BE2C (cell line): ENCODE measurements around the gene SOD2.
"Not testable (repeated sequence)": the region's sequence is repeated elsewhere in the genome, so short reads cannot be mapped to it uniquely, and the experiment has no call there.

Experiments
- DNase-seq: peaks from one replicate; pipeline ENCODE4 v3.0.0-alpha.2; 2020
- H3K27me3 ChIP-seq: fragments of 250-450 bp; sonication (Bioruptor Pico); 2 replicates; pipeline ENCODE4 v1.5.1; 2020; ENCODE audit warnings: mild to moderate bottlenecking
- H3K36me3 ChIP-seq: fragments of 250-450 bp; sonication (Bioruptor Pico); 2 replicates; pipeline ENCODE4 v1.5.1; 2020; ENCODE audit warnings: mild to moderate bottlenecking
- H3K4me1 ChIP-seq: fragments of 250-450 bp; sonication (Bioruptor Pico); 2 replicates; pipeline ENCODE4 v1.5.1; 2020
- H3K4me3 ChIP-seq: 2 replicates; pipeline ENCODE4 v1.5.1; 2011; ENCODE audit warnings: low read depth, low read length
- H3K9me3 ChIP-seq: fragments of 250-450 bp; sonication (Bioruptor Pico); 2 replicates; pipeline ENCODE4 v1.5.1; 2020
- CTCF ChIP-seq: IDR thresholded peaks from 2 replicates; pipeline ENCODE4 v1.5.1; 2012; ENCODE audit warnings: mild to moderate bottlenecking, low read depth, low read length

Gene SOD2

GRCh38 chr6:159680104-159680503, 12.9 kb downstream of the SOD2 start:
- DNase-seq = no peak
- H3K4me1 ChIP-seq = no peaks in the 10 kb centered on the region
- H3K27me3 ChIP-seq = no peaks in the 10 kb centered on the region
- no peak for TF ChIP-seq CTCF
- H3K36me3 ChIP-seq = peaks cover 17% of the 10 kb centered on the region
- no peak overlapping the region for H3K4me3 ChIP-seq
- H3K9me3 ChIP-seq = no peaks in the 10 kb centered on the region

- H3K4me3 ChIP-seq = no peak overlapping the region
- H3K36me3 ChIP-seq = peaks cover 17% of the 10 kb centered on the region
- TF ChIP-seq CTCF = no peak
- H3K27me3 ChIP-seq = no peaks in the 10 kb centered on the region
- H3K4me1 ChIP-seq = no peaks in the 10 kb centered on the region
- DNase-seq = no peak
- no peaks in the 10 kb centered on the region for H3K9me3 ChIP-seq
Measured at GRCh38 chr6:159679091-159680077, 13.7 kb downstream of the SOD2 start.

- no peak for DNase-seq
- no peak for TF ChIP-seq CTCF
- peaks cover 12% of the 10 kb centered on the region for H3K36me3 ChIP-seq
- no peak overlapping the region for H3K4me3 ChIP-seq
- no peaks in the 10 kb centered on the region for H3K27me3 ChIP-seq
- H3K4me1 ChIP-seq = no peaks in the 10 kb centered on the region
- no peaks in the 10 kb centered on the region for H3K9me3 ChIP-seq
Measured at GRCh38 chr6:159678574-159678973, 14.5 kb downstream of the SOD2 start.

- no peaks in the 10 kb centered on the region for H3K27me3 ChIP-seq
- H3K4me1 ChIP-seq = no peaks in the 10 kb centered on the region
- no peak overlapping the region for H3K4me3 ChIP-seq
- TF ChIP-seq CTCF = no peak
- peaks cover 4% of the 10 kb centered on the region for H3K36me3 ChIP-seq
- no peak for DNase-seq
- no peaks in the 10 kb centered on the region for H3K9me3 ChIP-seq
Measured at GRCh38 chr6:159677506-159678165, 15.4 kb downstream of the SOD2 start.

GRCh38 chr6:159676890-159677505, 16.0 kb downstream of the SOD2 start:
- Histone ChIP-seq H3K4me1 (no peaks in the 10 kb centered on the region), H3K4me3 (no peak overlapping the region), H3K9me3 (no peaks in the 10 kb centered on the region), H3K27me3 (no peaks in the 10 kb centered on the region), H3K36me3 (peaks cover 4% of the 10 kb centered on the region)
- TF ChIP-seq CTCF = no peak
- DNase-seq = no peak

- not testable (repeated sequence) for H3K4me3 ChIP-seq, H3K9me3 ChIP-seq, DNase-seq, H3K4me1 ChIP-seq, H3K27me3 ChIP-seq, H3K36me3 ChIP-seq
Measured at GRCh38 chr6:159676236-159676635, 16.8 kb downstream of the SOD2 start.
